ENCODE measurements around the gene LRP2.

GRCh38 chr2:169087757-169088379 lies 274.5 kb downstream of the LRP2 start:
- TF ChIP-seq CTCF (IDR thresholded peaks at IDR 0.05) (no peak), EP300 (IDR thresholded peaks at IDR 0.05) (no peak)

Data from suprapubic skin (tissue), 3 donors.